A673 (cell line): ENCODE data around the gene GRIK3.

ENCODE experiments used
- EZH2 ChIP-seq: fragments of 200-600 bp; sonication (generic); IDR thresholded peaks from 2 replicates; pipeline ENCODE4 v1.6.1; 2017; ENCODE audit warnings: borderline replicate concordance, low read depth, mild to moderate bottlenecking, mixed read lengths, antibody characterized with exemption, low read length; ENCODE audit not compliant: poor library complexity, severe bottlenecking
- TF ChIP-seq, protein P1 (sequence below): fragments of 300-800, 200-600 bp; sonication (generic); conservative IDR thresholded peaks from 2 replicates; pipeline ENCODE4 v1.5.1; 2017; ENCODE audit warnings: low read depth, mild to moderate bottlenecking, antibody characterized with exemption, low read length, moderate library complexity, mixed read lengths

GRCh38 chr1:37078866-37079265 is 44.6 kb upstream of the GRIK3 start:
- no peak for TF ChIP-seq EZH2
- TF ChIP-seq, protein P1, sequence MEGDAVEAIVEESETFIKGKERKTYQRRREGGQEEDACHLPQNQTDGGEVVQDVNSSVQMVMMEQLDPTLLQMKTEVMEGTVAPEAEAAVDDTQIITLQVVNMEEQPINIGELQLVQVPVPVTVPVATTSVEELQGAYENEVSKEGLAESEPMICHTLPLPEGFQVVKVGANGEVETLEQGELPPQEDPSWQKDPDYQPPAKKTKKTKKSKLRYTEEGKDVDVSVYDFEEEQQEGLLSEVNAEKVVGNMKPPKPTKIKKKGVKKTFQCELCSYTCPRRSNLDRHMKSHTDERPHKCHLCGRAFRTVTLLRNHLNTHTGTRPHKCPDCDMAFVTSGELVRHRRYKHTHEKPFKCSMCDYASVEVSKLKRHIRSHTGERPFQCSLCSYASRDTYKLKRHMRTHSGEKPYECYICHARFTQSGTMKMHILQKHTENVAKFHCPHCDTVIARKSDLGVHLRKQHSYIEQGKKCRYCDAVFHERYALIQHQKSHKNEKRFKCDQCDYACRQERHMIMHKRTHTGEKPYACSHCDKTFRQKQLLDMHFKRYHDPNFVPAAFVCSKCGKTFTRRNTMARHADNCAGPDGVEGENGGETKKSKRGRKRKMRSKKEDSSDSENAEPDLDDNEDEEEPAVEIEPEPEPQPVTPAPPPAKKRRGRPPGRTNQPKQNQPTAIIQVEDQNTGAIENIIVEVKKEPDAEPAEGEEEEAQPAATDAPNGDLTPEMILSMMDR = no peak
